ENCODE data around the gene TDP2. TPM values are rescaled to one million over a fixed set of nuclear protein-coding genes. Genes with fewer than 3 reads are reported as not detected.

The TDP2 gene
- total and polyA plus RNA-seq, 8 donors: 18.7 to 112 (median 27.5) TPM

- 76 to 90% (median 83%) methylated on average over 2 of the region's 2 CpGs for WGBS, 5 donors
Measured at GRCh38 chr6:24613361-24614042, 53.2 kb downstream of the TDP2 start.

GRCh38 chr6:24610672-24611071 is 56.0 kb downstream of the TDP2 start:
- no peaks in the 10 kb centered on the region for H3K9me3 ChIP-seq
- no peak overlapping the region for H3K27ac ChIP-seq
- WGBS, 5 donors: 89 to 94% (median 93%) methylated on average over 4 of the region's 4 CpGs
- no peak for DNase-seq
- H3K4me1 ChIP-seq: no peaks in the 10 kb centered on the region
- peaks cover 0 to 7% (median 0%) of the 10 kb centered on the region in 3 donors for H3K27me3 ChIP-seq
- H3K4me3 ChIP-seq: no peak overlapping the region
- no peaks in the 10 kb centered on the region for H3K36me3 ChIP-seq
- intact Hi-C loops (cut with DNase I; ENCODE audit: low total_unique reads): no loop called here
- TF ChIP-seq POLR2A (IDR thresholded peaks at IDR 0.05) (no peak), CTCF (IDR thresholded peaks at IDR 0.05) (no peak)

More at GRCh38 chr6:24613361-24614042, 53.2 kb downstream of the TDP2 start:
- Histone ChIP-seq H3K9me3 (no peaks in the 10 kb centered on the region), H3K4me3 (no peak overlapping the region), H3K27ac (no peak overlapping the region), H3K27me3 (peaks cover 0 to 7% (median 0%) of the 10 kb centered on the region in 3 donors), H3K4me1 (no peaks in the 10 kb centered on the region), H3K36me3 (no peaks in the 10 kb centered on the region)
- no peak for DNase-seq
- no peak for TF ChIP-seq CTCF (IDR thresholded peaks at IDR 0.05)
- TF ChIP-seq EP300 (IDR thresholded peaks at IDR 0.05): no peak
- intact Hi-C loops (cut with DNase I; ENCODE audit: low total_unique reads): no loop called here

GRCh38 chr6:24607310-24608105 is 59.2 kb downstream of the TDP2 start:
- intact Hi-C loops (cut with DNase I; ENCODE audit: low total_unique reads): no loop called here
- Histone ChIP-seq H3K9me3 (no peaks in the 10 kb centered on the region), H3K27me3 (no peaks in the 10 kb centered on the region), H3K36me3 (no peaks in the 10 kb centered on the region), H3K27ac (no peak overlapping the region), H3K4me1 (no peaks in the 10 kb centered on the region), H3K4me3 (no peak overlapping the region)
- 84 to 93% (median 88%) methylated on average over 5 of the region's 5 CpGs for WGBS, 5 donors
- no peak for TF ChIP-seq POLR2AphosphoS5 (IDR thresholded peaks at IDR 0.05)
- no peak for TF ChIP-seq POLR2A (IDR thresholded peaks at IDR 0.05)
- TF ChIP-seq CTCF (IDR thresholded peaks at IDR 0.05): no peak
- no peak for DNase-seq

- Histone ChIP-seq H3K4me3 (no peak overlapping the region), H3K36me3 (no peaks in the 10 kb centered on the region), H3K4me1 (no peaks in the 10 kb centered on the region), H3K27ac (no peak overlapping the region), H3K9me3 (no peaks in the 10 kb centered on the region), H3K27me3 (no peaks in the 10 kb centered on the region)
- TF ChIP-seq POLR2AphosphoS5 (IDR thresholded peaks at IDR 0.05) (no peak), POLR2A (IDR thresholded peaks at IDR 0.05) (no peak), EP300 (IDR thresholded peaks at IDR 0.05) (no peak), CTCF (IDR thresholded peaks at IDR 0.05) (no peak)
- no peak for DNase-seq
- 90 to 98% (median 94%) methylated on average over 6 of the region's 6 CpGs for WGBS, 5 donors
- intact Hi-C loops (cut with DNase I; ENCODE audit: low total_unique reads): no loop called here
Measured at GRCh38 chr6:24606200-24606930, 60.3 kb downstream of the TDP2 start.

All from stomach (tissue), 9 donors.